Measurements from ENCODE around the gene SLC45A2. TPM values are rescaled to one million over a fixed set of nuclear protein-coding genes. Genes with fewer than 3 reads are reported as not detected.

SLC45A2 gene
- total RNA-seq, 1 donor from 2014 or later: 2.4 TPM

DNA sequence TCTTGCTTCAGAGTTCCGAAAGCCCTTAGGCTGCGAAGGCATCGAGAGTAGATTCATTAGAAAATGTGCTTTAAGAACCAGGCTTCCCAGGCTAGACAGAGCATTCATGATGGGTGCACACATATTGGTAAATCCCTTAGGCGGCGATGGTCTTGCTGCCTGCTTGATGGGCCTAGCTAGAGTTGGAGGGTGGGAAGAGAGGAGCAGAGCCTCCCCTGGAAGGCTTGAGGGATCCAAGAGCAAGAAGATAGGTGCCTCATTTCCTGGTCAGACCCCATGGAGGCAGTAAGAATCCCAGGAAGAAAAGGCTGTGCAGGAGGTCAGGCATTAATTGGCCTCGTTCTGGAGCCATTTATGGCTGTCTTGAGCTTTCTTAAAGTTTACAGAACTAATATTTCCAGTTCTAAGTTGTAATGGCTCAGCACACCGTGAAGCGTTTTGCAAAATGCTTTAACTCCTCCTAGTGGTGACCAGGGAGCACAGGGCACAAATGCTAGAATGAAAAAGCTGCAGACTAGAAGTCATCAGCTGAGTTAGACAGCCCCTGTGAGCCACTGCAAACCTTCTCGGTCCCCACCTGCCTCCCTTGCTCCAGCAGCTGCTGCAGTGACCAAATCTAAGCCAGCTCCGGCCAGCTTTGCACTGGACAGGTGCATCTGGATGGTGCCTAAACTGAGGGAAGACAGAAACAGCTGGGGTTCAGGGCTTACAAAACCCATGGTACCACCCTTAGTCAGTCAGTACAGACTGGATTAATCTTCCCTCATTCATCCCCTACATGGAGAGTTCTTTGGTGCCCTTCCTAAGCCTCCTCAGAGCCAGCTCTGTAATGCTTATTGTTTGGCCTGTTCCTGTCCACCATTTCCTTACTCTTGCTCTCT is 14.7 kb downstream of the SLC45A2 start:
- TF ChIP-seq, protein P1, sequence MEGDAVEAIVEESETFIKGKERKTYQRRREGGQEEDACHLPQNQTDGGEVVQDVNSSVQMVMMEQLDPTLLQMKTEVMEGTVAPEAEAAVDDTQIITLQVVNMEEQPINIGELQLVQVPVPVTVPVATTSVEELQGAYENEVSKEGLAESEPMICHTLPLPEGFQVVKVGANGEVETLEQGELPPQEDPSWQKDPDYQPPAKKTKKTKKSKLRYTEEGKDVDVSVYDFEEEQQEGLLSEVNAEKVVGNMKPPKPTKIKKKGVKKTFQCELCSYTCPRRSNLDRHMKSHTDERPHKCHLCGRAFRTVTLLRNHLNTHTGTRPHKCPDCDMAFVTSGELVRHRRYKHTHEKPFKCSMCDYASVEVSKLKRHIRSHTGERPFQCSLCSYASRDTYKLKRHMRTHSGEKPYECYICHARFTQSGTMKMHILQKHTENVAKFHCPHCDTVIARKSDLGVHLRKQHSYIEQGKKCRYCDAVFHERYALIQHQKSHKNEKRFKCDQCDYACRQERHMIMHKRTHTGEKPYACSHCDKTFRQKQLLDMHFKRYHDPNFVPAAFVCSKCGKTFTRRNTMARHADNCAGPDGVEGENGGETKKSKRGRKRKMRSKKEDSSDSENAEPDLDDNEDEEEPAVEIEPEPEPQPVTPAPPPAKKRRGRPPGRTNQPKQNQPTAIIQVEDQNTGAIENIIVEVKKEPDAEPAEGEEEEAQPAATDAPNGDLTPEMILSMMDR (IDR thresholded peaks at IDR 0.05; ENCODE audit: unreplicated experiment): peak; percentile 72
- peaks cover 3% of the 10 kb centered on the region for H3K4me1 Mint-ChIP-seq (ENCODE audit: low read depth)
- H3K27ac Mint-ChIP-seq: no peak overlapping the region
- H3K4me3 Mint-ChIP-seq (ENCODE audit: low read depth): no peak overlapping the region
- DNase-seq (ENCODE audit: low spot score, unreplicated experiment): no peak
- no peaks in the 10 kb centered on the region for H3K36me3 Mint-ChIP-seq (ENCODE audit: insufficient read depth)
- H3K27me3 Mint-ChIP-seq: no peaks in the 10 kb centered on the region
- H3K9me3 Mint-ChIP-seq (ENCODE audit: low read depth): no peaks in the 10 kb centered on the region

DNA sequence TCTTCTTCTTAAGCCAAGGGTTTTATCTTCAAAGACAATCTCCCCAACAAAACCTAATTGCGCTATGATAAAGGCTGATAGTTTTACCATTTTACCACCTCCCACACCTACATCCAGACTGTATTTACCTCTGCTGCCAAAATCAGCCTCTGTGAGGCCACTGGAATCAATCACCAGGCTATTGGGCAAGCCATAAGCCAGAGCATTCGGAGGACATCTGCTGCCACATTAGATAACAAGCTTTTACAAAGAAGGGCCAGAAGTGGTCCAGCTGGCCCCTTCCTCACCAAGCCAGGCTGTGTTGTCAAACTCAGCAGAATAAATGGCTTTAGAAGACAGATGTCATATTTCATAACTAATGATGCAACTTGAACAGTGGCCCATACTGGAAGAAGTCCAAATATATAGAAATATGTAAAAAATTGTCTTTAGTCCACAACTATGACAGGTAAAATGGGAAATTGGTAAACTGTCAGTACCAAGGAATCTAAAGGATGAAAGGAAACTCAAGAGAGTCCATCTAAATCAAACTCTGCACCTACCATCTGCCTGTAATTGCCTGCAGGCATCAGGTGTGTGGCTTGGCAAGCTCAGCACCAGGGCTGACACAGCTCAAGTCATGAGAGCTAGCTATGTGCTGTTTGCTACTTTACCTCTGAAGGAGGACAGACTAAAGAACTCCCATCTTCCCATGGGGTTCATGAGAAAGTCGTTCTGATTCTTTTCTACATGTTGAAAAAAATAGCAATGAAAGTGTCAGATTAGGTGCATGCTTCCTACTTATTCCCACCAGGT is 16.1 kb downstream of the SLC45A2 start:
- Mint-ChIP-seq H3K9me3 (ENCODE audit: low read depth) (no peaks in the 10 kb centered on the region), H3K36me3 (ENCODE audit: insufficient read depth) (no peaks in the 10 kb centered on the region), H3K27me3 (no peaks in the 10 kb centered on the region), H3K4me3 (ENCODE audit: low read depth) (no peak overlapping the region), H3K27ac (no peak overlapping the region), H3K4me1 (ENCODE audit: low read depth) (peaks cover 3% of the 10 kb centered on the region)
- DNase-seq (ENCODE audit: low spot score, unreplicated experiment): no peak
- TF ChIP-seq, protein P1 (IDR thresholded peaks at IDR 0.05; ENCODE audit: unreplicated experiment): no peak

DNA sequence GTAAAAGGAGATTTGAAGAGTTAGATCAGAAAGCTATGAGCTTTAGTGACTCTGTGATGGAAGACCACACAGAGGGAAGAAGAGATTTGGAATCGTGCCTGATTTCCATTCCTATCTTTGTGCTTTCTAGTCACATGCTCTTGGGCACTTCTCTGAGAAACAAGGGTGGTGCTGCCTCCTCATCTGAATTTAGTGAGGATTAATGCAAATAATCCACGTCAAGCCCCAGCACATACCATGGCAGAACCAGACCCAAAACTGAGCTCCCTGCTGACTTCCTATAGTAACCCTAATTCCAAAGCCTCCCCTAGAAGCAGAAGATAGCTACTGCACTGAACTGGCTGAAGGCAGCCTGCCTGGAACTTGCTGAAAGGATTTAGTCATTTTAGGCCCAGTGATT is 17.7 kb downstream of the SLC45A2 start:
- TF ChIP-seq, protein P1 (IDR thresholded peaks at IDR 0.05; ENCODE audit: unreplicated experiment): no peak
- H3K9me3 Mint-ChIP-seq (ENCODE audit: low read depth): no peaks in the 10 kb centered on the region
- H3K4me3 Mint-ChIP-seq (ENCODE audit: low read depth): no peak overlapping the region
- H3K27ac Mint-ChIP-seq: no peak overlapping the region
- no peaks in the 10 kb centered on the region for H3K36me3 Mint-ChIP-seq (ENCODE audit: insufficient read depth)
- peaks cover 3% of the 10 kb centered on the region for H3K4me1 Mint-ChIP-seq (ENCODE audit: low read depth)
- no peak for DNase-seq (ENCODE audit: low spot score, unreplicated experiment)
- no peaks in the 10 kb centered on the region for H3K27me3 Mint-ChIP-seq

DNA sequence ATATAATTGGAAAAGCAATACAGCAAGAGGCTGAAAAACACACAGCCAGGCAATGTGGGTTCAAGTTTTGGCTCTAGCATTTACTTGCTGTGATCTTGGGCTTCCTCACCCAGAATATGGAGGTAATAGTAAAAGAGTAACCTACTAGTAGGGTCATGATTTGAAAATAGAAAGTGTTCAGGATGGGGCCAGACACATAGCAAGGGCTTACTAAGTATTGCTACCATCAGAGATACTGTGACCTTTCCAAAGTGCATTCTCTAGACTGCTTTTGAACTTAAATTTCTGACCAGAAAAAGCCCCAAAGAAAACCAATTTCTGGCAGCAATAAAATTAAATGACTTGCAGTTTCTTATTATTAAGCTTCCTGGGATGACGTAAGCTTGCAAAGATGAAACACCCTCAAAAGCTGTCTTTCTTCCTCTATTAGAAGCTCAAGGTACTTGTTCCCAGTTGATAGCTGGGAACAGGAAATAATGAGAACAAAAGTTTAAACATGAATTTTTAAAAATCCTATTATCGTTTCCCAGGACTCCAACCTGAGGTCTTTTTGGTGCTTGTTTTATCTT is 20.3 kb downstream of the SLC45A2 start:
- Mint-ChIP-seq H3K27me3 (no peaks in the 10 kb centered on the region), H3K4me3 (ENCODE audit: low read depth) (no peak overlapping the region), H3K36me3 (ENCODE audit: insufficient read depth) (no peaks in the 10 kb centered on the region), H3K27ac (no peak overlapping the region), H3K4me1 (ENCODE audit: low read depth) (peaks cover 1% of the 10 kb centered on the region), H3K9me3 (ENCODE audit: low read depth) (no peaks in the 10 kb centered on the region)
- TF ChIP-seq, protein P1 (IDR thresholded peaks at IDR 0.05; ENCODE audit: unreplicated experiment): no peak
- DNase-seq (ENCODE audit: low spot score, unreplicated experiment): no peak

DNA sequence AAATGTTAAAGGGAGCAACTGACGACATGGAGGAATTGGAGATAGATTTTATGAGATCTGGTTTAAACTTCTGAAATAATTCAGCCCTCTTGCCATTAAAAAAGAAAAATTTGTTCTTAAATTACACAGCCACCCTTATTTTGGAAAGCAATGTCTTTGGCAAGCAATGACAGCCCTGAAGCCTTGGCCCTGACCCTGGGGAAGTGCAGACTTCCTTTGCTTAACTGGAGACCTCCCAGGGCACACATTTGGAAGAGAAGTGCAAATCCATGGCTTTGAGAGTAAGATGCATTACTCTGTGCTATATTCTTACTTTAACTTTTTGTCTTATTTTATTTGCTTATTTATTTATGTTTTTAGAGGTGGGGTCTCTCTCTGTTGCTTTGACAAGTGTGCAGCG is 26.3 kb downstream of the SLC45A2 start:
- Mint-ChIP-seq H3K36me3 (ENCODE audit: insufficient read depth) (no peaks in the 10 kb centered on the region), H3K4me1 (ENCODE audit: low read depth) (no peaks in the 10 kb centered on the region), H3K27me3 (no peaks in the 10 kb centered on the region), H3K4me3 (ENCODE audit: low read depth) (no peak overlapping the region), H3K9me3 (ENCODE audit: low read depth) (no peaks in the 10 kb centered on the region), H3K27ac (no peak overlapping the region)
- DNase-seq (ENCODE audit: low spot score, unreplicated experiment): no peak
- TF ChIP-seq, protein P1 (IDR thresholded peaks at IDR 0.05; ENCODE audit: unreplicated experiment): no peak
